Endothelial cell of umbilical vein (primary cell): Measurements from ENCODE around the gene LDLRAD3.

ENCODE experiments used
- EZH2 ChIP-seq: IDR thresholded peaks from 2 replicates; pipeline ENCODE4 v1.6.1; 2012; ENCODE audit warnings: borderline replicate concordance, low read depth, mild to moderate bottlenecking, moderate library complexity, low read length, inconsistent platforms; ENCODE audit not compliant: severe bottlenecking
- FOS ChIP-seq: IDR thresholded peaks from 2 replicates; pipeline ENCODE4 v1.6.1; 2011; ENCODE audit warnings: mild to moderate bottlenecking, low read length, moderate library complexity, borderline replicate concordance; ENCODE audit not compliant: insufficient read depth
- GATA2 ChIP-seq: IDR thresholded peaks from 2 replicates; pipeline ENCODE4 v1.7.0; 2011; ENCODE audit warnings: low read depth, mild to moderate bottlenecking, moderate library complexity, mixed read lengths, low read length; ENCODE audit not compliant: insufficient read length, insufficient read depth
- JUN ChIP-seq: IDR thresholded peaks from 2 replicates; pipeline ENCODE4 v1.6.1; 2011; ENCODE audit warnings: borderline replicate concordance, low read depth; ENCODE audit not compliant: insufficient read length, insufficient read depth
- MYC ChIP-seq: IDR thresholded peaks from one replicate; pipeline ENCODE4 v1.6.1; 2011; ENCODE audit warnings: mild to moderate bottlenecking, low read depth, low read length
- POLR2A ChIP-seq: IDR thresholded peaks from 2 replicates; pipeline ENCODE4 v1.6.1; 2012; ENCODE audit warnings: low read depth, mild to moderate bottlenecking, control low read depth, low read length
- POLR2AphosphoS5 ChIP-seq: IDR thresholded peaks from 2 replicates; pipeline ENCODE4 v1.6.1; 2012; ENCODE audit warnings: low read depth, mild to moderate bottlenecking, control low read depth, low read length, moderate library complexity; ENCODE audit not compliant: insufficient read depth
- TF ChIP-seq, protein P1 (sequence below), 2 donors: IDR thresholded peaks; 1 replicate in 1 of 2; 2 replicates in 1 of 2; pipeline ENCODE4 v1.5.1; 2011; ENCODE audit warnings: low read length in 2 of 2, mild to moderate bottlenecking in 2 of 2, moderate library complexity in 2 of 2, control low read depth in 1 of 2, inconsistent platforms in 1 of 2, low read depth in 1 of 2; ENCODE audit not compliant: insufficient read depth in 1 of 2; ENCODE audit errors: extremely low read depth in 1 of 2
- TF ChIP-seq, protein P2 (sequence below): IDR thresholded peaks from 2 replicates; pipeline ENCODE4 v1.6.1; 2011; ENCODE audit not compliant: insufficient read depth, insufficient read length

DNA sequence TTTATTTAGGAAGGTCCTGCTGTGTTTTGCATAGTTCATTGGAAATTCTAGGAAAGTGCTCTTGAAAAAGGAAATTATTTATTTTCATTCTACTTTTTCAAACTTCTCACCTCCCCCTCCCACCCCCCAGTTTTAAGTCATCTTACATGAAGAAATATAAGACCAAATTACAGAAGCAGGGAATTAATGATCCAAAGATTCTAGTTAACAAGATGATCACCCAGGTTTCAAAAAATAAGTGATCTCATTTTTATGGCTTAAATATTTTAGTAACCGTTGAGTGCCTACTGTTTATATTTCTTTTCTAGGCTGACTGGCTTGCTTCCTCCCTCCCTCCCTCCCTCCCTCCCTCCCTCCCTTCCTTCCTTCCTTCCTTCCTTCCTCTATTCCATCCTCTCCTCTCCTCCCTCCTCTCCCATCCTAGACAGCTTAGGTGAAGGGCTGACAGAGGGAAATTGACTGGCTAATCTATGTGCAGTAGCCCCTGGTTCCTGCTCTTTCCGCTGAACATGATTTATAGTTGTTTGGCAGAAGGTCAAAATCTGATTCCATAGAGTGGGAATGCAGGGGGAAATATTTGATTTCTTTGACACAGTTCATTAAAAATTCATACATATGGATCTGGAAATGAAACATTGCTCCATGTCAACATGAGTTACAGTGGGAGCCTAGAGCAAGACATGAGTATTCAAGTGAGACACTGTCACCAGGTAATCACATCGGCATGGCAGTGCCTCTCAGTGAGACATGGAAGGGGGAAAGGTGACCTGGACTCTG, 221.9 kb downstream of the LDLRAD3 start:
- no peak for TF ChIP-seq EZH2
- TF ChIP-seq, protein P1, sequence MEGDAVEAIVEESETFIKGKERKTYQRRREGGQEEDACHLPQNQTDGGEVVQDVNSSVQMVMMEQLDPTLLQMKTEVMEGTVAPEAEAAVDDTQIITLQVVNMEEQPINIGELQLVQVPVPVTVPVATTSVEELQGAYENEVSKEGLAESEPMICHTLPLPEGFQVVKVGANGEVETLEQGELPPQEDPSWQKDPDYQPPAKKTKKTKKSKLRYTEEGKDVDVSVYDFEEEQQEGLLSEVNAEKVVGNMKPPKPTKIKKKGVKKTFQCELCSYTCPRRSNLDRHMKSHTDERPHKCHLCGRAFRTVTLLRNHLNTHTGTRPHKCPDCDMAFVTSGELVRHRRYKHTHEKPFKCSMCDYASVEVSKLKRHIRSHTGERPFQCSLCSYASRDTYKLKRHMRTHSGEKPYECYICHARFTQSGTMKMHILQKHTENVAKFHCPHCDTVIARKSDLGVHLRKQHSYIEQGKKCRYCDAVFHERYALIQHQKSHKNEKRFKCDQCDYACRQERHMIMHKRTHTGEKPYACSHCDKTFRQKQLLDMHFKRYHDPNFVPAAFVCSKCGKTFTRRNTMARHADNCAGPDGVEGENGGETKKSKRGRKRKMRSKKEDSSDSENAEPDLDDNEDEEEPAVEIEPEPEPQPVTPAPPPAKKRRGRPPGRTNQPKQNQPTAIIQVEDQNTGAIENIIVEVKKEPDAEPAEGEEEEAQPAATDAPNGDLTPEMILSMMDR (IDR thresholded peaks at IDR 0.05; ENCODE audit: extremely low read depth in 1 of 2, insufficient read depth in 1 of 2, low read depth in 1 of 2, low read length in 2 of 2) = no peak
- no peak for TF ChIP-seq MYC
- TF ChIP-seq POLR2A = no peak
- TF ChIP-seq POLR2AphosphoS5 = no peak
- TF ChIP-seq, protein P2, sequence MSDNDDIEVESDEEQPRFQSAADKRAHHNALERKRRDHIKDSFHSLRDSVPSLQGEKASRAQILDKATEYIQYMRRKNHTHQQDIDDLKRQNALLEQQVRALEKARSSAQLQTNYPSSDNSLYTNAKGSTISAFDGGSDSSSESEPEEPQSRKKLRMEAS = no peak
- TF ChIP-seq JUN = peak; percentile 37
- no peak for TF ChIP-seq FOS
- TF ChIP-seq GATA2 = peak; percentile 23
